Activated CD8-positive, alpha-beta memory T cell treated with anti-CD3 and anti-CD28 coated beads for 48 hours (primary cell): Measurements from ENCODE around the gene GALNT10.

ENCODE experiments used
- DNase-seq, 3 experiments: peaks; one replicate each; pipeline ENCODE4 v3.0.0-alpha.2; 2020; ENCODE audit warnings: low read depth in 2 of 3, low spot score in 2 of 3

Gene GALNT10

GRCh38 chr5:154264549-154265196, 74.1 kb downstream of the GALNT10 start:
- no peak for DNase-seq

GRCh38 chr5:154265197-154265773, 74.8 kb downstream of the GALNT10 start:
- no peak for DNase-seq

GRCh38 chr5:154267516-154267915, 77.0 kb downstream of the GALNT10 start:
- DNase-seq: no peak

- no peak for DNase-seq
These were observed 77.5 kb downstream of the GALNT10 start for GRCh38 chr5:154268073-154268472.

GRCh38 chr5:154269414-154269813, 78.9 kb downstream of the GALNT10 start:
- DNase-seq: no peak

GRCh38 chr5:154271466-154271865, 80.9 kb downstream of the GALNT10 start:
- DNase-seq: no peak

- DNase-seq: no peak
These were observed 81.5 kb downstream of the GALNT10 start for GRCh38 chr5:154271936-154272514.

GRCh38 chr5:154273028-154273617, 82.6 kb downstream of the GALNT10 start:
- DNase-seq: no peak

GRCh38 chr5:154273963-154274827, 83.7 kb downstream of the GALNT10 start:
- DNase-seq: no peak

GRCh38 chr5:154274828-154275185, 84.3 kb downstream of the GALNT10 start:
- no peak for DNase-seq

- no peak for DNase-seq
These were observed 85.0 kb downstream of the GALNT10 start for GRCh38 chr5:154275566-154275965.

- no peak for DNase-seq
These were observed 85.9 kb downstream of the GALNT10 start for GRCh38 chr5:154276261-154276972.

- no peak for DNase-seq
These were observed 86.4 kb downstream of the GALNT10 start for GRCh38 chr5:154276973-154277331.

GRCh38 chr5:154277499-154277898, 87.0 kb downstream of the GALNT10 start:
- DNase-seq: no peak

- no peak for DNase-seq
These were observed 87.7 kb downstream of the GALNT10 start for GRCh38 chr5:154278186-154278585.

GRCh38 chr5:154278908-154279307, 88.4 kb downstream of the GALNT10 start:
- DNase-seq: no peak

GRCh38 chr5:154284433-154284832, 93.9 kb downstream of the GALNT10 start:
- no peak for DNase-seq

- no peak for DNase-seq
These were observed 95.3 kb downstream of the GALNT10 start for GRCh38 chr5:154285661-154286408.

- no peak for DNase-seq
These were observed 96.0 kb downstream of the GALNT10 start for GRCh38 chr5:154286557-154286956.

- DNase-seq: no peak
These were observed 96.6 kb downstream of the GALNT10 start for GRCh38 chr5:154287136-154287535.
